GM08714 (cell line): ENCODE data around the gene PTGFRN.
"Not testable (repeated sequence)": the region's sequence is repeated elsewhere in the genome, so short reads cannot be mapped to it uniquely, and the experiment has no call there.

ENCODE experiments used
- H3K4me3 ChIP-seq: fragments of 200-500 bp; sonication (Bioruptor generic); 2 replicates; pipeline ENCODE4 v1.5.1; 2014; ENCODE audit warnings: mild to moderate bottlenecking, low read length, inconsistent platforms
- ZNF274 ChIP-seq: IDR thresholded peaks from 2 replicates; pipeline ENCODE4 v1.6.1; 2012; ENCODE audit warnings: mild to moderate bottlenecking, low read depth, low read length

Gene PTGFRN

GRCh38 chr1:116934586-116935207 lies 25.0 kb downstream of the PTGFRN start:
- no peak overlapping the region for H3K4me3 ChIP-seq
- no peak for TF ChIP-seq ZNF274

- no peak overlapping the region for H3K4me3 ChIP-seq
- TF ChIP-seq ZNF274 = no peak
Measured at GRCh38 chr1:116938216-116938615, 28.5 kb downstream of the PTGFRN start.

- H3K4me3 ChIP-seq = not testable (repeated sequence)
Measured at GRCh38 chr1:116939780-116940543, 30.2 kb downstream of the PTGFRN start.

- H3K4me3 ChIP-seq = no peak overlapping the region
- no peak for TF ChIP-seq ZNF274
Measured at GRCh38 chr1:116940814-116941599, 31.3 kb downstream of the PTGFRN start.

- no peak overlapping the region for H3K4me3 ChIP-seq
- no peak for TF ChIP-seq ZNF274
Measured at GRCh38 chr1:116941670-116942069, 32.0 kb downstream of the PTGFRN start.

- no peak for TF ChIP-seq ZNF274
- H3K4me3 ChIP-seq = no peak overlapping the region
Measured at GRCh38 chr1:116942344-116942743, 32.6 kb downstream of the PTGFRN start.

GRCh38 chr1:116943438-116943837 lies 33.7 kb downstream of the PTGFRN start:
- no peak for TF ChIP-seq ZNF274
- H3K4me3 ChIP-seq = no peak overlapping the region

- no peak for TF ChIP-seq ZNF274
Measured at GRCh38 chr1:116944613-116945012, 34.9 kb downstream of the PTGFRN start.

GRCh38 chr1:116945421-116945820 lies 35.7 kb downstream of the PTGFRN start:
- TF ChIP-seq ZNF274 = no peak
- no peak overlapping the region for H3K4me3 ChIP-seq

More at GRCh38 chr1:116944613-116945012, 34.9 kb downstream of the PTGFRN start:
- H3K4me3 ChIP-seq = no peak overlapping the region

GRCh38 chr1:116945996-116946395 lies 36.3 kb downstream of the PTGFRN start:
- H3K4me3 ChIP-seq = no peak overlapping the region
- TF ChIP-seq ZNF274 = no peak

- no peak overlapping the region for H3K4me3 ChIP-seq
- no peak for TF ChIP-seq ZNF274
Measured at GRCh38 chr1:116947092-116947860, 37.6 kb downstream of the PTGFRN start.

GRCh38 chr1:116948046-116948445 lies 38.3 kb downstream of the PTGFRN start:
- TF ChIP-seq ZNF274 = no peak
- H3K4me3 ChIP-seq = no peak overlapping the region

GRCh38 chr1:116948642-116949041 lies 38.9 kb downstream of the PTGFRN start:
- TF ChIP-seq ZNF274 = no peak

GRCh38 chr1:116949213-116949985 lies 39.7 kb downstream of the PTGFRN start:
- no peak for TF ChIP-seq ZNF274

More at GRCh38 chr1:116948642-116949041, 38.9 kb downstream of the PTGFRN start:
- H3K4me3 ChIP-seq = no peak overlapping the region

More at GRCh38 chr1:116949213-116949985, 39.7 kb downstream of the PTGFRN start:
- H3K4me3 ChIP-seq = no peak overlapping the region
